Body of pancreas (tissue), 4 donors: ENCODE measurements around the gene PITPNM2.

Source experiments
- CTCF ChIP-seq, 7 experiments: fragments of 450-650 bp in 4 of 7; fragments of 200-600 bp in 3 of 7; sonication (generic) in 3 of 7; IDR thresholded peaks; one replicate each; pipeline ENCODE4 v1.5.1; 2016 to 2019; ENCODE audit warnings: antibody characterized with exemption in 7 of 7
- POLR2A ChIP-seq, 3 donors: fragments of 450-650 bp; IDR thresholded peaks; one replicate each; pipeline ENCODE4 v1.6.1; 2016; ENCODE audit warnings: antibody characterized with exemption in 3 of 3, mild to moderate bottlenecking in 2 of 3

GRCh38 chr12:123132951-123133619 lies 17.8 kb downstream of the PITPNM2 start:
- no peak for TF ChIP-seq CTCF (IDR thresholded peaks at IDR 0.05)
- TF ChIP-seq POLR2A (IDR thresholded peaks at IDR 0.05) = no peak
